HepG2 (cell line): Measurements from ENCODE around the gene SNX3. TPM values are rescaled to one million over a fixed set of nuclear protein-coding genes. Genes with fewer than 3 reads are reported as not detected.

Experiments
- AKAP8 ChIP-seq: sonication (generic); formaldehyde crosslinking; IDR thresholded peaks from 2 replicates; pipeline ENCODE4 v1.5.1; 2020; ENCODE audit warnings: mild to moderate bottlenecking, missing genetic modification reagents
- ARNT ChIP-seq: fragments of 450-650 bp; IDR thresholded peaks from 2 replicates; pipeline ENCODE4 v1.6.1; 2017
- BCL6 ChIP-seq: IDR thresholded peaks from 2 replicates; pipeline ENCODE4 v1.6.1; 2016; ENCODE audit warnings: missing genetic modification reagents, missing compliant biosample characterization
- DBP ChIP-seq: sonication (generic); formaldehyde crosslinking; IDR thresholded peaks from 2 replicates; pipeline ENCODE4 v1.4.0; 2020; ENCODE audit warnings: missing genetic modification reagents; ENCODE audit errors: not compliant biosample characterization
- E2F1 ChIP-seq: sonication (generic); formaldehyde crosslinking; IDR thresholded peaks from 2 replicates; pipeline ENCODE4 v1.5.0; 2020; ENCODE audit warnings: missing genetic modification reagents
- E2F2 ChIP-seq: sonication (generic); formaldehyde crosslinking; IDR thresholded peaks from 2 replicates; pipeline ENCODE4 v1.4.0; 2020; ENCODE audit warnings: missing genetic modification reagents, borderline replicate concordance
- KAT2B ChIP-seq: fragments of 150-350 bp; IDR thresholded peaks from 2 replicates; pipeline ENCODE4 v1.6.1; 2014; ENCODE audit warnings: low read depth, low read length, borderline replicate concordance
- LCORL ChIP-seq, 2 experiments: fragments of 450-650 bp in 1 of 2; sonication (generic) in 1 of 2; formaldehyde crosslinking in 1 of 2; IDR thresholded peaks; 2 replicates each; pipeline versions ENCODE4 v1.5.0 to v1.6.1; 2017 to 2020; ENCODE audit warnings: antibody characterized with exemption in 1 of 2, missing genetic modification reagents in 1 of 2
- MXD4 ChIP-seq: IDR thresholded peaks from 2 replicates; pipeline ENCODE4 v1.6.1; 2016; ENCODE audit warnings: mild to moderate bottlenecking, missing biosample characterization, missing genetic modification reagents
- POLR2AphosphoS2 ChIP-seq: IDR thresholded peaks from 2 replicates; pipeline ENCODE4 v1.6.1; 2011; ENCODE audit warnings: low read depth, low read length, improper control_type of control experiment
- PRDM4 ChIP-seq: sonication (generic); formaldehyde crosslinking; IDR thresholded peaks from 2 replicates; pipeline ENCODE4 v1.9.0; 2021; ENCODE audit warnings: missing genetic modification reagents, borderline replicate concordance
- RARA ChIP-seq: IDR thresholded peaks from 2 replicates; pipeline ENCODE4 v1.6.1; 2016; ENCODE audit warnings: missing genetic modification reagents, missing compliant biosample characterization
- RXRA ChIP-seq: sonication (generic); formaldehyde crosslinking; IDR thresholded peaks from 2 replicates; pipeline ENCODE4 v1.5.1; 2020; ENCODE audit warnings: missing genetic modification reagents
- SMAD9 ChIP-seq: sonication (generic); formaldehyde crosslinking; IDR thresholded peaks from 2 replicates; pipeline ENCODE4 v1.5.1; 2020; ENCODE audit warnings: mild to moderate bottlenecking, missing genetic modification reagents
- TMF1 ChIP-seq: sonication (generic); formaldehyde crosslinking; IDR thresholded peaks from 2 replicates; pipeline ENCODE4 v1.8.1; 2022; ENCODE audit warnings: low read depth, missing genetic modification reagents
- USF2 ChIP-seq, 2 experiments: sonication (generic) in 1 of 2; formaldehyde crosslinking in 1 of 2; IDR thresholded peaks; 2 replicates each; pipeline versions ENCODE4 v1.5.1 to v1.6.1; 2011 to 2020; ENCODE audit warnings: borderline replicate concordance in 1 of 2, low read depth in 1 of 2, low read length in 1 of 2, mild to moderate bottlenecking in 1 of 2, missing genetic modification reagents in 1 of 2, moderate library complexity in 1 of 2
- ZNF121 ChIP-seq: sonication (generic); formaldehyde crosslinking; IDR thresholded peaks from 2 replicates; pipeline ENCODE4 v1.5.0; 2020; ENCODE audit warnings: mild to moderate bottlenecking, missing genetic modification reagents
- ZNF335 ChIP-seq: sonication (generic); formaldehyde crosslinking; IDR thresholded peaks from 2 replicates; pipeline ENCODE4 v1.4.0; 2020; ENCODE audit warnings: missing genetic modification reagents
- ZNF546 ChIP-seq: sonication (generic); formaldehyde crosslinking; conservative IDR thresholded peaks from 2 replicates; pipeline ENCODE4 v1.8.1; 2023; ENCODE audit warnings: mild to moderate bottlenecking, missing genetic modification reagents
- ZNF570 ChIP-seq: sonication (generic); formaldehyde crosslinking; IDR thresholded peaks from 2 replicates; pipeline ENCODE4 v1.4.0; 2020; ENCODE audit warnings: mild to moderate bottlenecking, missing genetic modification reagents, borderline replicate concordance
- ZNF703 ChIP-seq: sonication (generic); formaldehyde crosslinking; IDR thresholded peaks from 2 replicates; pipeline ENCODE4 v1.5.1; 2020; ENCODE audit warnings: missing genetic modification reagents, mild to moderate bottlenecking, moderate library complexity, borderline replicate concordance
- polyA plus RNA-seq, 8 experiments: library from polyadenylated mRNA; depleted of rRNA in 3 of 8; stranded (reverse) in 7 of 8; unstranded in 1 of 8; fragments of >200 nt; fragmentation: Illumina TruSeq in 4 of 8; extraction: Trizol in 4 of 8; gene quantifications; 2 replicates each; pipeline versions ENCODE4 v1.2.1 to v1.2.3, GENCODE V29; 2011 to 2016; ENCODE audit warnings: low read depth in 4 of 8, missing spikeins in 1 of 8, mixed read lengths in 1 of 8; ENCODE audit not compliant: insufficient read depth in 1 of 8
- total RNA-seq, 5 experiments: library from RNA; depleted of rRNA; stranded (reverse); fragments of >200 nt; fragmentation: Illumina TruSeq; extraction: Trizol; gene quantifications; 2 replicates each; pipeline ENCODE4 v1.2.3, GENCODE V29; 2016; ENCODE audit warnings: low read depth in 1 of 5

The SNX3 gene
- total and polyA plus RNA-seq, 2 of the 13 experiments (the other 11 are each of a cell fraction or from before 2014, with no cell fraction given) = 84.9 to 226 TPM

GRCh38 chr6:108175592-108176279, 85.1 kb downstream of the SNX3 start (continued):
- TF ChIP-seq USF2 (IDR thresholded peaks at IDR 0.05; ENCODE audit: low read depth, low read length) (no peak), USF2 (CRISPR knock-in tag; IDR thresholded peaks at IDR 0.05; ENCODE audit: borderline replicate concordance) (no peak), TMF1 (CRISPR knock-in tag) (no peak), AKAP8 (no peak), ZNF570 (CRISPR knock-in tag) (no peak), ZNF703 (CRISPR knock-in tag) (no peak), ZNF546 (CRISPR knock-in tag) (no peak), DBP (CRISPR knock-in tag) (no peak), PRDM4 (CRISPR knock-in tag) (no peak), RXRA (CRISPR knock-in tag) (0 out of 2 replicates have a peak, but pooled peaks have one; percentile 17), POLR2AphosphoS2 (no peak), ZNF121 (CRISPR knock-in tag) (no peak), ZNF335 (CRISPR knock-in tag) (no peak), SMAD9 (CRISPR knock-in tag) (no peak), BCL6 (CRISPR knock-in tag) (peak; percentile 12; the same call in 1 of the 2 replicates), ARNT (no peak), LCORL (IDR thresholded peaks at IDR 0.05) (no peak), LCORL (CRISPR knock-in tag; IDR thresholded peaks at IDR 0.05) (peak; percentile 61; the same call in 1 of the 2 replicates), MXD4 (CRISPR knock-in tag) (no peak), KAT2B (no peak), RARA (CRISPR knock-in tag) (0 out of 2 replicates have a peak, but pooled peaks have one; percentile 16), E2F2 (CRISPR knock-in tag) (no peak), E2F1 (no peak)
